SH-SY5Y (cell line): ENCODE measurements around the gene GRIK1.

Source experiments
- GATA2 ChIP-seq: IDR thresholded peaks from 2 replicates; pipeline ENCODE4 v1.6.1; 2011; ENCODE audit warnings: mild to moderate bottlenecking, low read depth, low read length
- GATA3 ChIP-seq: IDR thresholded peaks from 2 replicates; pipeline ENCODE4 v1.6.1; 2011; ENCODE audit warnings: low read depth, mild to moderate bottlenecking, low read length, moderate library complexity

DNA sequence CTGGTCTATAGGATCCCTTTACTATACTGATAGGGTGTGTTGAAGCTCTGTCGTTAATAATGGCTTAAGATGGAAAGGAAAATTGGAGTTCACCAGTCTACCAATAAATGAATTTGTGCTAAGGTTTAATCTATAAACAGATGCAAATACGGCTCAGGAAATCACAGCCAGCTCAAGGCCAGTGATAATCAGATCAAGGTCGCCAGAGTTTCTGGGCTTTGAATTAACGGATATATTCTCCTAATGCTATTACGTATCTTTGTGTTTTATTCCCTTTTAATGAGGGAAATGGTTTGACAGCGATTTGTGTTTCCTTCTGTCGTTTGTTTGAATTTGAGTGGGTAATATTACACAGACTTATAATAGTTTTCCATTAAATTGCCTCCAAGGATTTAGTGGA lies 361.5 kb downstream of the GRIK1 start:
- TF ChIP-seq GATA2 (no peak), GATA3 (no peak)
